ENCODE measurements around the gene PLTP.

Gene PLTP

GRCh38 chr20:45918182-45918737, 6.3 kb upstream of the PLTP start:
- TF ChIP-seq CTCF (IDR thresholded peaks at IDR 0.05; ENCODE audit: insufficient read depth, low read depth, low read length, missing control alignments), result no peak
- H3K4me3 ChIP-seq (ENCODE audit: low read depth, low read length), result no peak overlapping the region

GRCh38 chr20:45917790-45918141, 5.8 kb upstream of the PLTP start:
- no peak overlapping the region for H3K4me3 ChIP-seq (ENCODE audit: low read depth, low read length)
- DNase-seq (ENCODE audit: low read depth), result no peak
- TF ChIP-seq CTCF (IDR thresholded peaks at IDR 0.05; ENCODE audit: insufficient read depth, low read depth, low read length, missing control alignments), result no peak

More at GRCh38 chr20:45918182-45918737, 6.3 kb upstream of the PLTP start:
- DNase-seq (ENCODE audit: low read depth), result no peak

- H3K4me3 ChIP-seq (ENCODE audit: low read depth, low read length), result no peak overlapping the region
- DNase-seq (ENCODE audit: low read depth), result peak; percentile 33
- TF ChIP-seq CTCF (IDR thresholded peaks at IDR 0.05; ENCODE audit: insufficient read depth, low read depth, low read length, missing control alignments), result no peak
These were observed 1.2 kb upstream of the PLTP start for GRCh38 chr20:45913116-45913515.

GRCh38 chr20:45912344-45912682, 358 bp upstream of the PLTP start:
- TF ChIP-seq CTCF (IDR thresholded peaks at IDR 0.05; ENCODE audit: insufficient read depth, low read depth, low read length, missing control alignments), result no peak
- DNase-seq (ENCODE audit: low read depth), result no peak
- H3K4me3 ChIP-seq (ENCODE audit: low read depth, low read length), result peak overlapping the region; percentile 45

GRCh38 chr20:45910670-45911485, 1.1 kb downstream of the PLTP start:
- peak; percentile 99 for DNase-seq (ENCODE audit: low read depth)
- TF ChIP-seq CTCF (IDR thresholded peaks at IDR 0.05; ENCODE audit: insufficient read depth, low read depth, low read length, missing control alignments), result no peak
- peak overlapping the region; percentile 45 for H3K4me3 ChIP-seq (ENCODE audit: low read depth, low read length)

- no peak for TF ChIP-seq CTCF (IDR thresholded peaks at IDR 0.05; ENCODE audit: insufficient read depth, low read depth, low read length, missing control alignments)
- H3K4me3 ChIP-seq (ENCODE audit: low read depth, low read length), result peak overlapping the region; percentile 34; the same call in 1 of the 2 replicates
- DNase-seq (ENCODE audit: low read depth), result no peak
These were observed 1.9 kb downstream of the PLTP start for GRCh38 chr20:45909817-45910669.
